Left hindlimb (tissue), 1 donor: Measurements from ENCODE around the gene FMNL3.

Experiments used
- DNase-seq: peaks from one replicate; pipeline ENCODE4 v3.0.0-alpha.2; 2018

The FMNL3 gene

DNA sequence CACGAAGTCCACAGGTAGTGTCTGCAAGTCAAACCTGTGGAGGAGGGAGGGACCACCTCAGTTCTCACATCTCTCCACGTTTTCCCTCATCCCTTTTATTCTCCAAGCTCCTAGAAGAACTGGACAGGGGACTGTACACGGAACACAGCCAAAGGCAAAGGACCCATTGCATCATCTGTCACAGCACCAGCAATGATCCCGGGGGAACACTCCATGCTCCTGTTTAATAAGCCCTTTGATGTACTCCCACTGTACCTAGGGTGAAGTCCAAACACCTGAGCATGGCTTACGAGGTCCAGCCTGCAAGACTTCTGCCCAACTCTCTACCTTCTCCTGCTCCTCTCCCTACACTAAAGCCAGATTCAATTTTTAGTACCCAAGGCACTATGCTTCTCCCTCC lies 57.3 kb downstream of the FMNL3 start:
- no peak for DNase-seq

DNA sequence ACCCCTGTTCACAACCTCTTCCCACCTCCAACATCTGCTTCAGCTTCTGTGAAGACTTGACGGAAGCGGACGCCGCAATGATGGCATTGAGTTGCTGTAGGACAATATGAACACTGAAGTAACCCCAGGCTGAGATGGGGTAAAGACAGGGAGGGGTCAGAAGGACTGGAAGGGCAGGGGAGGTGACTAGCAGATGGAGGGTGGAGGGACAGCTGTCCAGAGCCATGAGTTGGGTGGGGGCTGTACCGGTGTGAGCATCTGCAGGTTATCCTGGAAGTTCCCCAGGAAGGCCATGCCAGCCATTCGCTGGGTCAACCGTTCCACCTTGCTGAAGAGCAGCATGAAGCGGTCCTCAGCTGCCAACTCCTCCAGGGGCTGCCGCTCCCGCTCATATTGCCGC lies 57.8 kb downstream of the FMNL3 start:
- DNase-seq = no peak

DNA sequence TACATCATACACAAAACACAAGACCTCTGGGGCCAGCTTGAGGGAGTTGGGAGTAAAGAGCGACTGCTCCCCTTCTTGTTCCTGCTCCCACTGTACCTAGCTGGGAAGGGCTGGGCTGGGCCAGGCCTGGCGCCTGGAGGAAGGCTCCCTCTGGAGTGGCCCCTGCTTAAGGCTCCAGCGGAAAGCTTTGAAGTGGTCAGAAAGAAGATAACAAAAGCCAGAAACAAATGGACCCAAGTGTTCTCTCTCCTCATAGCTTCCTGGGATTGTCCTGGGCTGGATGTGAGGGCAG lies 58.5 kb downstream of the FMNL3 start:
- no peak for DNase-seq

DNA sequence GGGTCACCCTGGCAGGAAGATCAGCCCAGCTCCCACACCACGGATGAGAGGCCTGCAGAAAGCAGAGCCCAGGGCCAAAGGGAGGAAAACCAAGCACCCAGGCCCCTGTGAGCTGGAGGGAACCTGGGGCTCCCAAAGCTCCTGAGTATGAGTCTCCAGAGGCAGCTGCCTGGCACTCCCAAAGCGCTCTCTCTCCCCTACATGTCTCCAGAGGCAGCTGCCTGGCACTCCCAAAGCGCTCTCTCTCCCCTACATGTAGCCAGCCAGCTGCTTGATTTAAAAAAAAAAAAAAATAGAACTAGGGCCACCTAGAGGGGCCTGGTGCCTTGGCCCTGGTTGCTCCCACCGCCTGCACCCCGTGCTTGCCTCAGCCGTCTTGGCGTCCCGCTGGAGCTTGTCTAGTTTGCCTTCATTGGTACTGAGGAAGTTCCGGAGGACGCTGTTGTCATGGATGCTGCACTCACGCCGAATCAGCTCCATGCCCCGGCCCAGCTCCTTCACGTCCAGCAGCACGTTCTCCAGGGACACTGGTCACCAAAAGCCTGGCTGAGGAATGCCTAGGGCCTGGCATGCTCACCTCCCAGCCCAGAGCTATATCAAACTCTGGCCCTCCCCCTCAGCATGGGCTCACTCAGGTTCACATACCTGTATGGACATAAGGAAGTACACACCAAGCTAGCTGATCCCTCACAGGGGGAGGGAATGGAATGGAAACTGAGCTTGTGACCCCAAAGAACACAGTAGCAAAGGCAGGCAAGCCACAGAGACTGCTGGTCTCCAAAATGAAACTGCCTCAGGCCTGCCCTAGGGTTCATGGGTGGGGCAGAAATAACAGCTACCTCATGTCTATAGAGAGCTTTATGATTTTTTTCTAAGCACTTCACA lies 59.1 kb downstream of the FMNL3 start:
- DNase-seq = no peak

DNA sequence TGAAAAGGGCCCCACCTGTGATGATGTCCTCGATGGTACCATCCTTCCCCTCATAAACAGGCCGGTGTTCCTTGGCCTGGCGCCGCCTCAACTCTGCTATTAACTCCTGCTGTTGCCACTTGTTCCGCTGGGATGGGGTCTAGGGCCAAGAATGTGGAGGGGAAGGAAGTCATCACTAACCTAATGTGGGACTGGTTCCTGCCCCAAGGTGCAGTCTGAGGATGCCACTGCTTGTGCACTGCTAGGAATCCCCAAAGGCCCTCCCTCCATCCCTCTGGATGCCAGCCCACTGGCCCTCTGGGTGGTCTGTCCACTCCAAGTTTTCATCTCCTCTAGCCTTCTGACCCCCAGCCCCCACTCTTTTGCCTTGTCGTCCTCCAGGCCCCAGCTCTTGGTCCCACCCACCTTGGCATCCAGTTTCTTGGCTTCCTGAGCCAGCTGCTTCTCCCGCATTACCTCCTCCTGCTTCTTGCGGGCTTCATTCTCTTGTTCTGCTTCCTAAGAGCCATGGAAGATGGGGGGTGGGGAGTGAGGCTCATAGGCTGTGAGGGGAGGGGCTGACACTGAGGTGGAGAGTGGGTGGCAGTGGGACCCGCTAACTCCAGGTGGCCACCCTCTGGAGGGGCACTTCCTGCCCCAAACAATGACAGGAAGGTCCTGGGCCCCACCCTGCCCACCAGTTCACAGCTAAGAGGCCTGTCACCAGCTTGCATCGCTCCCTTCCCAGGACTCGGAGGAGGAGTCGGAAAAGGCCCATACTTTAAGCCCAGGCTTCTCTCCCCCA lies 60.1 kb downstream of the FMNL3 start:
- peak; percentile 61 for DNase-seq

DNA sequence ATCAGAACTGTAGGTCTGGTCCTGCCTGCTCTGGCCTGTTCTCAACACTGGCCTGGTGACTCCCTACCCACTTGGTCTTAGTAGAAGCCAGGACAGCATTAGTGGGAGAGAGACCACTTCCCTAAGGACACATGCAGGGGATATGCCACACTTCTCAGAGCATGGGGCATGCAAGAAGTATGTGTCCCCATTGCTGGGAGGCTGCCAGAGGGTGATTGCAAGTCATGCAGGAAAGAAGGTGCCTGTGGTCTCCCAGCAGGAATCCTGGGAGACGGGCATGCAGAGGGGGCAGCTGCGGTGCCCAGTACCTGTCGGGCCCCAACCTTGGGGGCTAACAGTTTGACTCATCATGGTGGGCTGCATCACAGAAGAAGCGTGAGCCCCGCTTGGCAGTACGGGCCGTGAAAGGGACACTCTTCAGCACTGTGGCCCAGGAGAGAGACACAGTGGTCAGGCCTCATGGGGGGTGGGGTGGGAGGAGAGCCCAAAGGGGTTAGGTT lies 60.8 kb downstream of the FMNL3 start:
- DNase-seq = no peak

DNA sequence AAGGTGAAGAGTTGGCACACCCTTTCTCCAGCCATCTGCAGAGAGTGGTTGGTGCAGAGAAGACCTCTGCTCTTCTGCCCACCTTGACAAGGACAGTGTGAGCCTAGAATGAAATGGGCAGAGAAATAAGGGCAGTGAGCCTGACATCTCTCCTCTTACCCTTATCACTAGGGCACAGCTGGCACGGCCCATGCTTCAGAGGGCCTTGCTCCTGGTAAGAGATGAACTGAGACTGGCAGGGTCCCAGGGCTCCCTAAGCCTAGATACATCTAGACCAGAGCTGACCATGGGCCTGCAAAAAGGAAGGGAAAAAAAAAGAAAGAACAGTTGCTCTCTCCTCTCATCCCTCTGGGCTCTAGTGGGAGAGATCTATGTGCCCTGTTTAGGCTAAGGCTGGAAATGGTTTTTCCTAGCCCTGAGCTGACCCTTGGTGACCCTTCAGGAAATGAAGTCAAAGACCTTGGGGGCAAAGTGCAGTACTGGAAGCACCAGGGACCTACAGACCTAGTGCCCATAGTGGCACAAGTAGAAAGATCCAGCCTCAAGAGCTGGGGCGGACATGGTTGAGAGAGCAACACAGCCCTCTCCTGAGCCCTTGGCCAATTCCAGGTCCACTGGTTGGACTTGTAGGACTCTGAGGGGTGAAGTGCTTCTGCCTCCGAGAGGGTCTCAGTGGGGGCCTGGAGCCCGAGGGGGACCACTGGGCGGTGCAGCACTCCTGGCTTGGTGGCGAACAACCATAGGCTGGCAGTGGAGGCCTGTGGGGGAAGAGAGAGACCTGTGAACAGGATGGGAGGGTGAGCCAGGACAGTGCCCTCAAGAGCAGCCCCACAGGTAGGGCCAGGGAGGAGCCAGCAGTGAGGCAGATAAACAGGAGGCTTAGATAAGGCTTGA lies 61.8 kb downstream of the FMNL3 start:
- DNase-seq = no peak

DNA sequence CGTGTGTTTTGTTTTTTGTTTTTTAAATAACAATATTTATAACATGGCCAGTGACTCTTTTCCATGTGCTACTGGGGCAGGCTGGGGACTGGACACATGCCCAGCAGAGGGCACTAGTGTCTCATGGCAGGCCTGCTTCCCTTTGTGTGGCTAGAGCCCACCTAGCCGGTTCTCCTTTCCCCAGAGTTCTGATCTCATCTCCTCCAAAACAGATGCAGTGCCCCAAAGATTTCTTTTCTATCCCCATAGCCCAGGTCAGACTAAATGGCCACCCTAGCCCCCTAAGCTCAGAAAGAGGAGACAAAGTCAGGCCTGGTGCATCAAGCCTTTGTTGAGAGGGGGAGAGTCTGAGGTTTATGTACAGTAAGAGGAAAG lies 62.6 kb downstream of the FMNL3 start:
- peak; percentile 84 for DNase-seq

DNA sequence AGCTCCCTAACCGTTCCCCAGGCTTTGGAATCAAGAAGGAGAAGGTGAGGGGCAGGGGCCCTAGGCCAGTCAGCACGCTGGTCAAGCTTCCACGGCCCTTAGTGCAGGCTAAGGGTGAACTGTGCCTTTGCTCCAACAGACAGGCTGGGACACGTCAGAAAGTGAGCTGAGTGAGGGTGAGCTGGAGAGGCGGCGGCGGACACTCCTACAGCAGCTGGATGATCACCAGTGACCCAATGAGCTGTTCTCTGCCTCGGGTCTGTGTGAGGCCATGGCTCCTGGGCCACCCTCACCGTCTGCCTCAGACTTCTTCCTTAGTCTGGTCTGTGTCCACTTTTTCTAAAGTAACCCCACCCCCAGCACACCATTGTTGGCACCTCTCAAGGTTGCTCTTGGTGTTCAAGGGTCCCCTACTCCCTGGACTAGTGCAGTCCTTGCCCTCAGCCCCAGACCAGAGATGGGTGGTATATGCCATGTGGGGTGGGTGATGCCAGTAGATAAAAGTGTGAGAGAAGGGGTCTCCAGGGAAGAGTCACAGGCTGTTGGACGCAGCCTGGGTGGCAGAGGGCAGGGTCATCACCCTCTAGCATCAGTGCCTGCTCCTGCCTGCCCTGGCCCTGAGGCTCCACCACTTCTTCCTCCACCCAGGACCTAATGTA lies 63.1 kb downstream of the FMNL3 start:
- no peak for DNase-seq

DNA sequence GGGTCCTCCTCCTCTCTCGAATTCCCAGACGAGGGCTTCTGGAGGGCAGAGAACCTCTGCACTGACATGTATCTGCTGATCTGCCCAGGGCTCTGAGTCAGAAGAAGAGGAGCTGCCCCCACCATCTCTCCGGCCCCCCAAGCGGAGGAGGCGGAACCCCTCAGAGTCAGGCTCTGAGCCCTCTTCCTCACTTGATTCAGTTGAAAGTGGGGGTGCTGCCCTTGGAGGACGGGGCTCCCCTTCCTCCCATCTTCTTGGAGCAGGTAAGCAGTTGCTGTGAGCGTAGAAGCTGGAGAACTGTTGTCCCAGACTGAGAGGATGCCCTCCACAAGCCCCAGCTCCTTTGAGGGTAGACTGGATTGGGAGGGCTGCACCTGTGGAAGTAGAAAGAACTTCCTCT lies 64.1 kb downstream of the FMNL3 start:
- DNase-seq = peak; percentile 18

DNA sequence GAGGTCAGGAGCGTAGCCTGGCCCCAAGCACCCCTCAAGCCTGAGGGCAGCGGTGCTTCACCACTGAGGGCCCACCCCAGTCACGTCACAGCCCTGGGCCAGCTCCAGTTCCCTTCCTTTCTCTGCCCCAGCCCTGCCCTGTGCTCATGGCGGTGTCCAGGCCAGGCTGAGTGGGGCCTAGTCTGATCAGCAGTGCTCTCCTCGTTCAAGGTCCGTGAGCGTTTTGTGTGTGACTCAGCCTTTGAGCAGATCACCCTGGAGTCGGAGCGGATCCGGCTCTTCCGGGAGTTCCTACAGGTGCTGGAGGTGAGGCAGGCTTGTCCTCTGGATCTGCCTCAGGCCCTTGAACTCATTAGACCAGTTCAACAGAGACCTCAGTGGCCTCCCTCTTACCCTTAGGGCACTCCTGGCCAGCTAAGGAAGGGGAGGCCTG lies 64.8 kb downstream of the FMNL3 start:
- DNase-seq = peak; percentile 25

DNA sequence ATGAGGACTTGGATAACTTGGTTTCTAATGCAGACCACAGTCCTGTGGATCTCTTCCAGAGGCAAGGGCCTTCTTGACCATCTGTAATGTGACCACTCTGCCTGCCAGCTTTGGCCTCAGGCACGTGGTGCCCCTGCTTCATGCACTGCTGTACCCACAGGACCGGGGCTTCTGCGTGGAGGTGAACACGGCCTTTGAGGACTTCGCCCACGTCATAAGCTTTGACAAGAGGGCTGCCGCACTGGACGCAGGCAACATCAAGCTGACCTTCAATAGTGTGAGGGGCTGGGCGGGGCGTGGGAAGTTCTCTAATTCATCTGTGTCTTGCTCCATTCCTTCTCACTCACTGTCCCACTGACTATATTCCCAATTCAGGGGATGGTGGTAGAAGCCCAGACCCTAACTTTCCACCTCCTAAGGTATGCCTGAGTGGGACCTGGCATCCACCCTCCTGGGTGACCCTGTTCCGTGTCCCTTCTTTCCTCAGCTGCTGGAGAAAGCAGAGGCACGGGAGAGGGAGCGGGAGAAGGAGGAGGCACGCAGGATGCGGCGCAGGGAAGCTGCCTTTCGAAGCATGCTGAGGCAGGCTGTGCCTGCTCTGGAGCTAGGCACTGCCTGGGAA lies 65.3 kb downstream of the FMNL3 start:
- peak; percentile 22 for DNase-seq

DNA sequence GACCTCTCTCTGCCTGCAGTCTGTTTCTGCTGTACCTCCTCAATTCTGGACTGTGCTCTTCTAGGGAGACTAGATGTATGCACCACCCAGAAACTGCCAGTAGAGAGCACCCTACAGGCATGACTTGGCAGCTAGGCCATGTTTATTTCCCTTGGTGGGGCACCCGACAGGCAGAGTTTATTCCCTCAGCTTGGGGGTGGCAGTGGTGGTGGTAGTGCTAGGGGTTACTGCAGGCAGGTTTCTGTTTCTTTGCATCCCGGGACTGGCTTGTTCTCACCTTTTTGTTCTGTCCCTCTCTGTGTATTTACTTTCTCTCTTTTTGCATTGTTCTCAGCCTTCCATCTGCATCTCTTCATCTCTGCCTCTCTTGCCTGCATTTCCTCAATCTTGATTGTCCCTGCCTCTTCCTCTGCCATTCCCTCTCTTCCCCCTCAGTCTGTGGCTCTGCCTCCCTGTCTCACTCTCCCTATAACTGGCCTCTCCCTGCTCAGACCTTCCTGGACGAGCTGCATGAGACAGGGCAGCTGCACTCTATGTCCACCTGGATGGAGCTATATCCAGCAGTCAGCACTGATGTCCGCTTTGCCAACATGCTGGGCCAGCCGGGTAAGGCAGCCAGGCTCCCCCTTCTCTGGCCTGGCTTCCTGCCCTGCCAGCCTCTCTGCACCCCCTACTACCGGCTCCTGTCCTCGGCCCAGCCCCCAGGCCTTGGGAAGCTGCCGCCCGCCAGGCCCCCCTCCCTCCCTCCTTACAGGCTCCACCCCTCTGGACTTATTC lies 70.0 kb downstream of the FMNL3 start:
- DNase-seq = peak; percentile 74

DNA sequence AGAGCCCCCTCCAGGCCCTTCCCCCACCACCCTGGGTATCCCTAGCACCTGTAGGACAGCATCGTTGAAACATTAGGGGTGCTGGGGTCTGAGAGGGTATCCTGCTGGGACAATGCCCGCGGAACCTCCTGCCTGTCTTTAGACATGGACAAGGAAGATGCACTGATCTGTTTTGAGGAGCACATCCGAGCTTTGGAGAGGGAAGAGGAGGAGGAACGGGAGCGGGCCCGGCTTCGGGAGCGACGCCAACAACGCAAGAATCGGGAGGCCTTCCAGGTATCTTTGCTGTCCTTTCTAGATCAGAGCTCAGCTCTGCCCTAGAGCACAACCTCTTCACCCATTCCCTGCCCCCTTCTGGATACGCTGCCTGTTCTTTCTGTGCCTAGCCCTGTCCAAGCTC lies 70.6 kb downstream of the FMNL3 start:
- DNase-seq = peak; percentile 45

DNA sequence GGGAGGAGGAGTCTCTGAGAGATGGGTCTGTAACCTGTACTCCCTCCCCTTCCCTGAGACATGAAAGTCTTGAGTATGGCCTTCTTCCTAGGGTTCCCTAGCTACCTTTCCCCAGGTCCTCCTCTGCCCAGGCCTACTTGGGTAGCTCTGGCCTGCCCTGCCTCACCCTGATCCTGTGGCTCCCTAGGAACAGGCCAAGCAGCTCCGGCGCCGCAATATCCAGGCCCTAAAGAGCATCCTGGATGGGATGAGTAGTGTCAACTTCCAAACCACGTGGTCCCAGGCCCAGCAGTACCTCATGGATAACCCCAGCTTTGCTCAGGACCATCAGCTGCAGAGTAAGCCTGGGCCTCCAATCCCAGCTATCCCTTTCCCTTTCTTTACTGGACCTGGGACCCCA lies 71.5 kb downstream of the FMNL3 start:
- no peak for DNase-seq

DNA sequence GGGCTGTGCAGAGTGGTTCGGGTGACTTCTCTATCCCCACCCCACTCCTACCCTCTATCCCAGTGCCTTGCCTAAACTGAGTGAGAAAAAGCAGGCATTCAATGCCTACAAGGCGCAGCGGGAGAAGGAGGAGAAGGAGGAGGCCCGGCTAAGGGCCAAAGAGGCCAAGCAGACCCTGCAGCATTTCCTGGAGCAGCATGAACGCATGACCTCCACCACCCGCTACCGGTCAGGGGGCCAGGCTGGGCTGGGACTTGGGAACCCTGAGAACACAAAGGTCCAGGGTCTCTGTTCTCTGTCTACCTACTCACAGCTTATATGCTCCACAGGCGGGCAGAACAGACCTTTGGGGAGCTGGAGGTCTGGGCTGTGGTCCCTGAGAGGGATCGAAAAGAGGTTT lies 72.2 kb downstream of the FMNL3 start:
- no peak for DNase-seq

DNA sequence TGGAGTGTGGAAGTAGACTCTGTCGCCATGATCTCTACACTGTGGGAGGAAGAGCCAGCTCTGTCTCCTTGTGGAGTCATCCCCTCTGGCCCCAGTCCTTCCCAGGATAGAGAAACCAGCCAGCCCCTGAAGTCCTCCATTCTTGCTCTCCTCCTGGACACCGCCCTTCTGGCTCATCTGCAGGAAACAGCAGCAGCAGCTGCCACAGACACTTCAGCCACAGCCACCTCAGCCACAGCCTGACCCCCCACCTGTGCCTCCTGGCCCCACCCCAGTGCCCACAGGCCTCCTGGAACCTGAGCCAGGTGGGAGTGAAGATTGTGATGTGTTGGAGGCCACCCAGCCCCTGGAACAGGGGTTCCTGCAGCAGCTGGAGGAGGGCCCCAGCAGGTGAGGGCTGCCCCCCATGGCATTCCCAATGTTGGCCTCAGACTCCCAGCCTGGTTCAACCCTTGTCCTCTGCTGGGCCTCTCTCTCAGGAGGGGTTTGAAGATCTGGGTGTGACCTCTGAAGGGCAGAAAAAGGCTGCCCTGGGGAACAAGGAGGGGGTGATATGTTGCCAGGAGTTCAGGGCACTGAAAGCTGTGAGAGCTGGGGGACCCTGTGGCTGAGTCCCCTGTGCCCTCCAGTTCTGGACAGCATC lies 73.4 kb downstream of the FMNL3 start:
- DNase-seq = peak; percentile 30

DNA sequence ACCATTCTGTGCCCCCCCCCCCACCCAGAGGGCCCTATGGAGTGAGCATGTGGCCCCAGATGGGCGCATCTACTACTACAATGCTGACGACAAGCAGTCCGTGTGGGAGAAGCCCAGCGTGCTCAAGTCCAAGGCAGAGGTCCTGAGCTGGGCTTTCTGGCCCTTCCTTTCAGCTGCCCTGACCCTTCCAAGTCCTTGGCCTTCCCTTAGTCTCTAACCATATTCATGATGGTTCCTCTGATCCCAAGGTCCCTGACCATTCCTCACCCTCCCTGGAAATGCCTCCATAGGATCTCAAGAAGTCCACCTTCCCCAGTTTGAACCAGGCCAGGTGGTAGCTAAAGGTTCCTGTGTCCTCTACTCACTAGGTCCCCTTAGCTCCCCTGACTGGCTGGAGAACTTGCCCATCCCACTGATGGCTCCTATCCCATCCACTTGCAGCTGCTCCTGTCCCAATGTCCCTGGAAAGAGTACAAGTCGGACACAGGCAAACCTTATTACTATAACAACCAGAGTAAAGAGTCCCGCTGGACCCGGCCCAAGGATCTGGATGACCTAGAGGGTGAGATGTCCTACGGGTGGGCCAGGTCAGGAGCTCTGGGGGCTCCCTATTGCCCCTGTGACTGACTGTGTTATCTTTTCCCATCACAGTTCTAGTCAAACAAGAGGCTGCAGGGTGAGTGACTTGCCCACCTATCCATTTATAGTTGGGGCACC lies 74.1 kb downstream of the FMNL3 start:
- no peak for DNase-seq

DNA sequence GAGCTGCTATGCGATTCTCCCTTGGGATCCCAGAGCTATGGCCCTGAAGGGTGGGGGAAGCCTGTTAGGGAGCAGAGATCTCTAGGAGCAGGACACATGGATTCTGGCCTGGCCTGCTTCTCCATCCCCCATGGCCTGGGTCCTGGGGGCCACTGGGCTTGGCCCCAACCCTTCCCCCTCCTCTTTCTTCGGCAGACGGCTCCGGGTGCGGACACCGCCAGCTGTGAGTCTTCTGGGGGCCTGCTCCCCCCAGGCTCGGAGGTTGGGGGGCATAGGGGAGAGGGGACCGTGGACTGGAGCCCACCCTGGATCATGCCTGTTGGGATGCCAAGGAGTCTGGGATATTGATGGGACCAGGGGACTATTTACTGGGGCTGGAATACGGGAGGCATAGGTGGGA lies 74.8 kb downstream of the FMNL3 start:
- no peak for DNase-seq

DNA sequence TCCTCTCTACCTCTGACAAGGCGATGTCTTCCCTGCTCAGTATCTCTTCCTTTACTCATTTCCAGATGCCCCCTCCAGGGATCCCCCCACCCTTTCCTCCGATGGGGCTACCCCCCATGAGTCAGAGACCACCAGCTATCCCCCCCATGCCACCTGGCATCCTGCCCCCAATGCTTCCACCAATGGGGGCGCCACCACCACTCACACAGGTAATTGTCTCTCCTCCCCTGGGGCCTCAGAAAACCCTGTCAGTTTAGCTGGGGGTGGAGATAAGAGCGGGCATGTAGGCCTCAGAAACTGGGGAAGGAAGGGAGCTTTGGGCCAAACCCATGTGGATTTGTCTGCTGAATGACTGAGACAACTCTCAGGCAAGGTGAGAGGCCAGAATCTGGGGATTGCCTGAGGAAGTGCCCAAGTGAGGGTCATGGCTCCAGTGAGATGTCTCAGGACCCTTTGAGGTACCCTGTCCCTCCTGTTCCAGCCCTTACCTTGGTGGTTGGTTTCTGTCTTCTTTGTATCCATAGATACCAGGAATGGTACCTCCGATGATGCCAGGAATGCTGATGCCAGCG lies 75.8 kb downstream of the FMNL3 start:
- DNase-seq = no peak
